Natural killer cell treated with Interleukin-12 subunit alpha and Interleukin-12 subunit beta and Interleukin-15 and Interleukin-18, amount 100 ng/mL, for 72 hours (primary cell): ENCODE measurements around the gene TBC1D22B. TPM values are rescaled to one million over a fixed set of nuclear protein-coding genes. Genes with fewer than 3 reads are reported as not detected.
"Not testable (repeated sequence)": the region's sequence is repeated elsewhere in the genome, so short reads cannot be mapped to it uniquely, and the experiment has no call there.

Experiments
- ATAC-seq, 2 donors: fragments of 150-1000 bp; cut with Tn5 transposase in 1 of 2; sonication (Bioruptor Pico), chemical (Tn5 transposase) in 1 of 2; 2 replicates each; pipeline ENCODE4 v1.10.0; 2021
- DNase-seq: peaks from one replicate; pipeline ENCODE4 v3.0.0; 2022; ENCODE audit warnings: low spot score
- H3K27ac Mint-ChIP-seq, 2 donors: 1 replicate in 1 of 2; 2 replicates in 1 of 2; pipeline ENCODE4 v1.8.0; 2022; ENCODE audit warnings: mixed read lengths in 2 of 2, mild to moderate bottlenecking in 1 of 2, moderate library complexity in 1 of 2
- H3K27me3 Mint-ChIP-seq, 2 donors: 1 replicate in 1 of 2; 2 replicates in 1 of 2; pipeline ENCODE4 v1.8.0; 2022; ENCODE audit warnings: mixed read lengths in 2 of 2
- H3K36me3 Mint-ChIP-seq: one replicate; pipeline ENCODE4 v1.8.0; 2022; ENCODE audit warnings: mixed read lengths
- H3K4me1 Mint-ChIP-seq, 2 donors: 1 replicate in 1 of 2; 2 replicates in 1 of 2; pipeline ENCODE4 v1.8.0; 2022; ENCODE audit warnings: low read depth in 2 of 2, mixed read lengths in 2 of 2, mild to moderate bottlenecking in 1 of 2
- H3K4me3 Mint-ChIP-seq: one replicate; pipeline ENCODE4 v1.8.0; 2022; ENCODE audit warnings: mixed read lengths
- H3K9me3 Mint-ChIP-seq: 2 replicates; pipeline ENCODE4 v1.8.0; 2022; ENCODE audit warnings: mixed read lengths
- total RNA-seq, 2 donors: library from RNA; stranded (reverse); gene quantifications; one replicate each; pipeline ENCODE4 v1.2.3, GENCODE V29; 2022

TBC1D22B gene
- total RNA-seq, 2 donors from 2014 or later, result 27.3 to 37.8 TPM

DNA sequence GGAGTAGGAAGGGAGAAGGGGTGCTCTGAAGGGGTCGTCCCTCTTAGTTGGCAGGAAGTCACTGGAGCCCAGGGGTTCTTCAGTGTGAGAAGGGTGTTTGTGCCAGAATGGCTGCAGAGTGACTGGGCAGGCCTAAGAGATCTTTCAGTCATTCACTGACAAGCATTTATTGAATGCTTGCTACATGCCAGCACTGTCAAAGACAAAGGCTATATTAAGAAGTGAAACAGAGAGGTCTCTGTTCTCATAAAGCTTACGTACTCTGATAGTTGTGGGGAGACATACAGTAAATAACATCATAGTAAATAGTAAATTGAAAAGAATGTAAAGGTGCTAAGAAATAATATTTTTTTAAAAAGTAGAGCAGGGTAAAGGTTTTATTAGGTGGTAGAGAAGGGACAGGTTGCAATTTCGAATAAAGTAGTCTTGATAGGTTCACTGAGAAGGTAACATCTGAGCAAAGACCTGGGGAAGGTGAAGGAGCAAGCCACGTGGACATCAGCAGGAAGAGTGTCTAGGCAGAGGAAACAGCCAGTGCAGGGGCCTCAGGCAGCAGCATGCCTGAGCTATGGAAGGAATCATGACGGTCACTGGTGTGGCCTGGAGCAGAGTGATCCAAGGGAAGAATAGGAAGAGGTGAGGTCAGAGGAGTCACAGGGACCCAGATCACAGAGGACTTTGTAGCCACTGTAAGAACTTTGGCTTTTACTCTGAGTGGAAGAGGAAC, 59.9 kb downstream of the TBC1D22B start:
- H3K4me1 Mint-ChIP-seq, result peaks cover 11 to 13% of the 10 kb centered on the region in 2 donors
- H3K4me3 Mint-ChIP-seq, result no peak overlapping the region
- H3K36me3 Mint-ChIP-seq, result peaks cover 12% of the 10 kb centered on the region
- no peaks in the 10 kb centered on the region for H3K27me3 Mint-ChIP-seq
- ATAC-seq, result no peak
- no peaks in the 10 kb centered on the region for H3K9me3 Mint-ChIP-seq
- no peak overlapping the region for H3K27ac Mint-ChIP-seq
- DNase-seq, result no peak

DNA sequence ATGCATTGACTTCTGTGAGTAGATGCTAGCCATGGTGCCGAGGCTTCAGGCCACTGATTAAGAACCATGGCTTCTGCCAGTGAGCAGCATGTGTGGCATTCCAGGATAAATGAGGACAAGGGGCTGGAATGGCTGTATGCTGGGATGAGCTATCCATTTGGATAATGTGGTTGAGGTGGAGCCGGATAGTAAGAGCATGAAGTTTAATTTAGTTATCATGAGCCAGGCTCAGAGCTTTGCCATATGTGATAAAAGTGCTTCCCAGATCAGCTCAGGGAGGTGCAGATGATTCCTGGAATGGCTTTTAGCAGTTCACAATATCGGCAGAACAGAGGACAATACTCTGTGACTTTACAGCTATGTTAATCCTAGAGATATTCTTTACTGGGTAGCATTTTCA, 61.6 kb downstream of the TBC1D22B start:
- DNase-seq, result no peak
- peaks cover 9% of the 10 kb centered on the region for H3K36me3 Mint-ChIP-seq
- no peak overlapping the region for H3K27ac Mint-ChIP-seq
- no peaks in the 10 kb centered on the region for H3K9me3 Mint-ChIP-seq
- no peak for ATAC-seq
- H3K27me3 Mint-ChIP-seq, result no peaks in the 10 kb centered on the region
- no peak overlapping the region for H3K4me3 Mint-ChIP-seq
- peaks cover 13 to 16% of the 10 kb centered on the region in 2 donors for H3K4me1 Mint-ChIP-seq

DNA sequence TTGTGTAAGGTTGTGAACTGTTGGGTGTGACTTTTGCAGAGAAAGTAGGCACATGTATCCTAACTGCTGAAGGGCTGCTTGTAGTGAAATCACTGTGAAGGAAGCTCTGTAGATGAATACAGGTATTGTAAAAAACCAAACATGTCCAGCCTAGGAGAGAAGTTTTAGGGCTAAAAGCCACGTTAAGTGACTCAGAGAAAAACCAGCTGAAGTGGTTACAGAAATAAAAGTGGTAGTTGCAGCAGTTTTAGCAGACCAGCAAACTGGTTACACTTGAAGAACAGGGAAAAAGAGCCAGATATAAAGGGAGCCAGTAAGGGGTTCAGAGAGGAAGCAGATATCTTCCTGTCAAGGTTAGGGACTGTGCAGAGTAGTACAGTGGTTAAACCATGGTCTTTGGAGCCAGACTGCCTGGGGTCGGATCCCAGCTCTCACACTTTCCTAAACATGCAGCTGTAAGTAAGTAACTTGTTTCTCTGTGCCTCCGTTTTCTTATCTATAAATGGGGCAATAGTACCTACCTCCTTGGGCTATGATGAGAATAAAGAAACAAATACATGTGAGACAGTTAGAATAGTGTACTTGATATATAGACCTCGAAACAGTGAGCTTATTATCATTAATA, 62.4 kb downstream of the TBC1D22B start:
- no peak overlapping the region for H3K4me3 Mint-ChIP-seq
- no peak for ATAC-seq
- peaks cover 12 to 15% of the 10 kb centered on the region in 2 donors for H3K4me1 Mint-ChIP-seq
- peaks cover under 1% of the 10 kb centered on the region for H3K36me3 Mint-ChIP-seq
- no peaks in the 10 kb centered on the region for H3K9me3 Mint-ChIP-seq
- H3K27ac Mint-ChIP-seq, result no peak overlapping the region
- DNase-seq, result no peak
- H3K27me3 Mint-ChIP-seq, result no peaks in the 10 kb centered on the region

DNA sequence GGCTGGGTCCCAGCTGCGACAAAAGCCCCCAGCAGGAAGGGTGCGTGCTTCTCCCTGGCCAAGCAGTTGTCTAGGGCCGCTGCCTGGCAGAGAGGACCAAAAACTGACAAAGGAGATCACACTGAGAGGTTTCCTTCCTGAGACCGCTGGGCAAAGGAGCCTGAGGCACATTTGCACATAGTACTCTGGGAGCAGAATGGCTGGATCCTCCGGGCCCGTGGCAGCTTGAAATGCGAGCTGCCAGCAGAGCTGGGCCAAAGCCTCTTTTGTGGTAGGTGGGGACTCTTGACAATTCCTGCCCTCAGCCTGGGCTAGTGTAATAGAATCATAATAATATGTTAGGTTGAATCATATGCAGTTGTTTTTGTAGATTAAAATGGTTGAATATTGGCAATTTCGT, 63.1 kb downstream of the TBC1D22B start:
- no peak for DNase-seq
- H3K27me3 Mint-ChIP-seq, result no peaks in the 10 kb centered on the region
- no peaks in the 10 kb centered on the region for H3K9me3 Mint-ChIP-seq
- ATAC-seq, result no peak
- H3K27ac Mint-ChIP-seq, result no peak overlapping the region
- H3K4me3 Mint-ChIP-seq, result no peak overlapping the region
- no peaks in the 10 kb centered on the region for H3K36me3 Mint-ChIP-seq
- H3K4me1 Mint-ChIP-seq, result peaks cover 16 to 19% of the 10 kb centered on the region in 2 donors

DNA sequence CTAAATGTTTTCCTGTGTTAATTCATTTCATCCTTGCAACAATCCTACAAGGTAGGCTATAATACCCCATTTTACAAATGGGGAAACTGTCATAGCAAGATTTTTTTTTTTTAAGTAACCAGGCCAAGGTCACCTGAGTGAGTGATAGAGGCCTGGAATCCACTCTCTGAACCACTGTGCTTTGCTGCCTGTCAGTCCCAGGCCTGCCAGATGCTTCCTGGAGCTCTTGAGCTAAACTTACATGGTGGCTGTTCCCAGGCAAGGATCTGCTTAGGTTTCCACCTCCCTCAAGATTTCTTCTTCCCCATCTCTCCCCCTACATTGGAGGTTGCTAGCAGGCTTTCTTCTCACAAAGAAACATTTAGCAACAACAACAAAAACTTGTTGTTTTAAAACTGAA, 63.5 kb downstream of the TBC1D22B start:
- Mint-ChIP-seq H3K27ac (no peak overlapping the region), H3K9me3 (no peaks in the 10 kb centered on the region), H3K4me1 (peaks cover 20 to 22% of the 10 kb centered on the region in 2 donors), H3K4me3 (no peak overlapping the region), H3K36me3 (no peaks in the 10 kb centered on the region), H3K27me3 (no peaks in the 10 kb centered on the region)
- ATAC-seq (no peak), DNase-seq (no peak)

DNA sequence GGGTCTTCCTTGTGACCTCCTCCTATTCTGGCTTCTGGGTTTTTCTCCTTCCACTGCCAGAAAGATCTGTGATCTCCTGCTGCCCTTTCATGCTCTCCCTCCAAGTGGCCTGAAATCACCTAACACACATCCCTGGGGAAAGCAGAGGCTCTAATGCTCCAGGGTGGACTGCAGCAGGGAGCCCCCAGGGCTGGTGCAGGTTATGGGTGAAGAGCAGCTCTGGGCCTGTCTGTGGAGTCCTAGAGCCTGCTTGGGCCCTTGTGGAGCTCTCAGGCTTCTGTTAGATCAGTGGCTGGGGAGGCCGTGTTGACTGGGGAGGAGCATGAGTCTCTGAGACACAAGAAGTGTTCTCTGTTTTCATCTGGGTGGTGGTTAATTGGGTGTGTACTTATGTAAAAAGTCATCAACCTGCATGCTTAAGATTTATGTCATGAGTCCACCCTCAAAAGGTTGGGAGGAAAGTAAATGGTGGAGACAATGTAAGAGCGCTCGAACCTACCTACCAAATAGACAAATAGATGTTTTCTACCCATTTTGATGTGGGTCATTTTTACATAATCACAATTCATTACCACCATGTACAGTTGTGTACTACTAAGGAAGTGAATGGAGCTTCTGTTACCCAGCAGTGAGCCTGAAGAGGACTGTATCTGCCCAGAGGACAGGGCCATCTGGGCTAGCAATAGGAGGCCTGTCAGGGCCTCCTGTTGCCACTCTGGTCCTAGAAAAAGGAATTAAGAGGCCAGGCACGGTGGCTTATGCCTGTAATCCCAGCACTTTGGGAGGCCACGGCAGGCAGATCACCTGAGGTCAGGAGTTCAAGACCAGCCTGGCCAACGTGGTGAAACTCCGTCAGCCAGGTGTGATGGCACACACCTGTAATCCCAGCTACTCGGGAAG, 64.2 kb downstream of the TBC1D22B start:
- H3K9me3 Mint-ChIP-seq, result no peaks in the 10 kb centered on the region
- no peak overlapping the region for H3K27ac Mint-ChIP-seq
- no peaks in the 10 kb centered on the region for H3K27me3 Mint-ChIP-seq
- no peak for DNase-seq
- H3K4me1 Mint-ChIP-seq, result peaks cover 20 to 22% of the 10 kb centered on the region in 2 donors
- H3K36me3 Mint-ChIP-seq, result no peaks in the 10 kb centered on the region
- no peak for ATAC-seq
- no peak overlapping the region for H3K4me3 Mint-ChIP-seq

DNA sequence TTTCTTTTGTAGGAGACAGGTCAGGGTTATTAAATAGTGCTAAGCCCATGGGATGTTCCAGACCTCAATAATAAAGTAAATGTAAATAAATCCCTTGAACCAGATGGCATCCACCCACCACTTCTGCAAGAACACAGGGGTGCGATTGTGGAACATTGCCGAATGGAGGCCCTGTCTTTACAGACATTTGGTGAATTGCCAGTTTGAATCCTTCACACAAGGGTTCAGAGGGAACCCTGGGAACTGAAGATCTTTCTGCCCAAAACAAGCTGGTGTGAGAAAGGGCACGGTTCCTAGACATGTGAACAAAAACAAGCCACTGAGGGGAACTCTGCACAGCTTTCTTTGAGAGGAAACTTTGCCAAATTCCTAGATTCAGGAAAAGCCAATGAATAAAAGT, 66.0 kb downstream of the TBC1D22B start:
- Mint-ChIP-seq H3K27ac (peak overlapping the region; percentile 3 to 19), H3K36me3 (no peaks in the 10 kb centered on the region), H3K9me3 (no peaks in the 10 kb centered on the region), H3K4me1 (peaks cover 20 to 22% of the 10 kb centered on the region in 2 donors), H3K4me3 (no peak overlapping the region), H3K27me3 (no peaks in the 10 kb centered on the region)
- ATAC-seq, result no peak
- DNase-seq, result no peak

DNA sequence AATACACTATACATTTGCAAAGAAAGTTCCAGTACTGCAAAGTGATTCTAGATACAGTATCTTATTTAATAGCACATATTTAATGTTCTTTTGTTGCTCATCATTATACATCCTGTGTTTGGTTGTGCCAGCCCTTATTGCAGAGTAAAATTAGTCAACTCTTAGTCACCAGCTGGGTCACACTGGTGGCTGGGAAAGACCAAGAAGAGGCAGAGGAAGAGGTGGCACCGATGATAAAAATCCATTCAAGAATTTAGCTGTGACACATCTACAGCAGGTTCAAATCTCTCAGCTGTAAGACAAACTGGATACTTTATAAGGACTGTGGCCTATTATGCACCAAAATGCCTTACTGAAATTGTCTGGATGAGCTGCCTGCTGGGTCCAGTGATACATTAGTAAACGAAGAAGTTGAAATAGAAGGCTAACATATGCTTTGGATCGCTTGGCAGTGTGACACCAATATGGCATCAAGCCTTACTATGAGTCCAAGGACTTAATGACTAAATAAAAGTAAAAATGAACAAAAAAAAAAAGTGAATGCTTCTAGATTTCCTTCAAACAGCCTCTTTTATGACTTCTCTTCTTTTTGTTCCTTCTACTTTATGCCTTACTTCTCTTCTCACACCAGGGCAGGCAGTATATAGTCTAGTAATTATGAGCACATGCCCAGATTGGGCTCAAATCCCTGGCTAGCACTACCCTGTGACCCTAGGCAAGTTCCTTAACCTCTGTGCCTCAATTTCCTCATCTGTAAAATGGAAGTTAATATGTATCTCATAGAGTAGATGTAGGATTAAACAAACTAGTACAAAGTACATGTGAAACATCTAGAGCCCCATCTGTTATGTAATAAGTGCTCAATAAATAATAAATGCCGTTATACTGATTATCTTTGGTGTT, 66.8 kb downstream of the TBC1D22B start:
- Mint-ChIP-seq H3K9me3 (no peaks in the 10 kb centered on the region), H3K27me3 (no peaks in the 10 kb centered on the region), H3K4me3 (no peak overlapping the region), H3K4me1 (peaks cover 20 to 22% of the 10 kb centered on the region in 2 donors), H3K27ac (peak overlapping the region; percentile 3 to 19), H3K36me3 (no peaks in the 10 kb centered on the region)
- peak; percentile 69 to 85 for ATAC-seq
- no peak for DNase-seq

DNA sequence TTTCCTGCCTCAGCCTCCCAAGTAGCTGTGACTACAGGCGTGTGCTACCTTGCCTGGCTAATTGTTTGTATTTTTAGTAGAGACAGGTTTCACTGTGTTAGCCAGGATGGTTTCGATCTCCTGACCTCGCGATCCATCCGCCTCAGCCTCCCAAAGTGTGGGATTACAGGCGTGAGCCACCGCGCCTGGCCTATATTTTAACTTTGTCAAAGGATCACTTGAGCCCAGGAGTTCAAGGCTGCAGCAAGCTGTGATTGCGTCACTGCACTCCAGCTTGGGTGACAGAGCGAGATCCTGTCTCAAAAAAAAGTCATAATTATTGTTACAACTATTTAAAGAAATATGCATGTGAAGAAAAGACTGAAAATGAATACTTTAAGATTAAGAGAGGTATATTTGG, 72.8 kb downstream of the TBC1D22B start:
- H3K36me3 Mint-ChIP-seq, H3K4me3 Mint-ChIP-seq, ATAC-seq, H3K27me3 Mint-ChIP-seq, H3K9me3 Mint-ChIP-seq, H3K27ac Mint-ChIP-seq, DNase-seq, H3K4me1 Mint-ChIP-seq: not testable (repeated sequence)

DNA sequence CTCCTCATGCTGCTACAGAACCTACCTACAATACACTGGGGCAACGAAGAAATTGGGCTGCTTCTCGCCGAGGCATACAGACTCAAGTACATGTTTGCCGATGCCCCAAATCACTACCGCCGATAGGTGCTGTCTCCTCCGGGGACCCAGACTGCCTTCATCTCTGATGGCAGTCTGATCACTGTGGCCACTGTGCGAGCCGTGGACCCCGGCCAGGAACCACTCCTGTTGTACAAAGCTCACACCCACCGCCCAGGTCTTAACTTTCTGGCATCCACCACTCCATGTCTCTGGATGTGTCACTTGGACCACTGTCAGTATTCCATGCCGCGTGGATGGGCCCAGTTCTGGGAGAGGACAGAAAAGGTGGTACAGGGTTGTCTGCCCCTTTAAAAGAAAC, 73.5 kb downstream of the TBC1D22B start:
- DNase-seq, result no peak
- H3K9me3 Mint-ChIP-seq, result no peaks in the 10 kb centered on the region

DNA sequence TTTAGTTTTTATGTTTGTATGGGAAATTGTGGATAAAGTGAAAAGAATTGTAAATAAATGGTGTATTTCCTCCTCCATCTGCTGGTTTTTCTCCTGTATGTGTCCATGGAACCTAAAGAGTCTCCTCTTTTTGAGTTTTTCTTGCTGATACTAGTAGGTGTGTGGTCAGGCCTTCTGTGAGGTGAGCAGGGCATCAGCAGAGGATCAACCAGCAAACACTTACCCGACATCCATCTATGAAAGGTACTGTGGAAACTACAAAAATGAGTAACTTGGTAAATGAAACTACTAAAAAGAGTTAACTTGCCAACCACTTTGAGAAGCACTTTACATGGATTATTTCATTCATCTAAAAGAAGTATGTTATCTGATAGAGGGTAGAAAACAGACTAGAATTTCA, 75.3 kb downstream of the TBC1D22B start:
- no peaks in the 10 kb centered on the region for H3K9me3 Mint-ChIP-seq
- no peak overlapping the region for H3K27ac Mint-ChIP-seq
- no peak for DNase-seq
- H3K27me3 Mint-ChIP-seq, result no peaks in the 10 kb centered on the region
- no peak overlapping the region for H3K4me3 Mint-ChIP-seq
- peaks cover 6% of the 10 kb centered on the region for H3K36me3 Mint-ChIP-seq
- no peak for ATAC-seq
- no peaks in the 10 kb centered on the region for H3K4me1 Mint-ChIP-seq

More for the DNA sequence above, 73.5 kb downstream of the TBC1D22B start:
- Mint-ChIP-seq H3K27me3 (no peaks in the 10 kb centered on the region), H3K27ac (no peak overlapping the region), H3K4me1 (peaks cover 0 to under 1% of the 10 kb centered on the region in 2 donors), H3K36me3 (peaks cover 6% of the 10 kb centered on the region), H3K4me3 (no peak overlapping the region)
- no peak for ATAC-seq

DNA sequence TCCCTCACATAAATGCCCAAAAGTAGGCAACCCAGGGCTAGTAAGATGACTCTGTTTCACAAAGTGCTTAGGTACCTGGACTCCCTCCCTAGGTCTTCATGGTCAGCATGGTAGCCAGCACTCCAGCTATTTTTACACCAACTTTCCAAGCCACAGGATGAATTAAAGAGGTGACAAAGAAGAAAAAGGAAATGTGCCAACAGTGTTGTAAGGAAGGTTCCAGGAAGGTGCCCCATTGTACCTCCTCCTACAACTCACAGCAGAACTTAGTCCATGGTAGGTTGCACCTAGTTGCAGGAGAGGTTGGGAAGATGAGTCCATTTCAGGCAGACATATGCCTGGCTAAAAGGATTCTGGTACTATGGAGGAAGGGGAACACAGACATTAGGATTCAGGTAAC, 76.5 kb downstream of the TBC1D22B start:
- Mint-ChIP-seq H3K4me3 (no peak overlapping the region), H3K4me1 (no peaks in the 10 kb centered on the region), H3K27ac (no peak overlapping the region), H3K36me3 (peaks cover 6% of the 10 kb centered on the region), H3K27me3 (no peaks in the 10 kb centered on the region), H3K9me3 (no peaks in the 10 kb centered on the region)
- ATAC-seq (no peak), DNase-seq (no peak)

DNA sequence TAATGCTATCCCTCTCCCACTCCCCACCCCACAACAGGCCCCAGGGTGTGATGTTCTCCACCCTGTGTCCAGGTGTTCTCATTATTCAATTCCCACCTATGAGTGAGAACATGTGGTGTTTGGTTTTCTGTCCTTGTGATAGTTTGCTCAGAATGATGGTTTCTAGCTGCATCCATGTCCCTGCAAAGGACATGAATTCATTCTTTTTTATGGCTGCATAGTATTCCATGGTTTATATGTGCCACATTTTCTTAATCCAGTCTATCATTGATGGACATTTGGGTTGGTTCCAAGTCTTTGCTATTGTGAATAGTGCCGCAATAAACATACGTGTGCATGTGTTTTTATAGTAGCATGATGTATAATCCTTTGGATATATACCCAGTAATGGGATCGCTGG, 80.7 kb downstream of the TBC1D22B start:
- H3K27me3 Mint-ChIP-seq, H3K4me3 Mint-ChIP-seq, ATAC-seq, DNase-seq, H3K36me3 Mint-ChIP-seq, H3K4me1 Mint-ChIP-seq, H3K9me3 Mint-ChIP-seq, H3K27ac Mint-ChIP-seq: not testable (repeated sequence)
